NCI-H1092 (cell line): ENCODE data around the gene ADM2.
A peak's percentile ranks its signal among the peaks of the same experiment; 100 is the strongest.

Experiments
- DNase-seq: peaks from one replicate; lab custom pipeline; 2025; lab: John Stamatoyannopoulos, UW

Gene ADM2

GRCh38 chr22:50467773-50468440, 13.4 kb upstream of the ADM2 start:
- no peak for DNase-seq

- no peak for DNase-seq
Observed at GRCh38 chr22:50468626-50469025, 12.7 kb upstream of the ADM2 start.

GRCh38 chr22:50469377-50470305, 11.7 kb upstream of the ADM2 start:
- DNase-seq, result no peak

GRCh38 chr22:50470491-50470890, 10.9 kb upstream of the ADM2 start:
- no peak for DNase-seq

GRCh38 chr22:50471197-50471847, 10.0 kb upstream of the ADM2 start:
- DNase-seq, result no peak

- DNase-seq, result no peak
Observed at GRCh38 chr22:50471962-50472361, 9.4 kb upstream of the ADM2 start.

GRCh38 chr22:50473088-50473487, 8.3 kb upstream of the ADM2 start:
- no peak for DNase-seq

- no peak for DNase-seq
Observed at GRCh38 chr22:50473855-50474671, 7.3 kb upstream of the ADM2 start.

GRCh38 chr22:50474710-50475651, 6.4 kb upstream of the ADM2 start, which contains the start of gene SBF1:
Gene SBF1, minus strand, starts transcription at chr22:50475035. Its CDS starts 195 bp downstream, at chr22:50474840.
- DNase-seq, result peak; percentile 25

- DNase-seq, result no peak
Observed at GRCh38 chr22:50475652-50476002, 5.7 kb upstream of the ADM2 start.

- no peak for DNase-seq
Observed at GRCh38 chr22:50476868-50477267, 4.5 kb upstream of the ADM2 start.

- DNase-seq, result no peak
Observed at GRCh38 chr22:50477923-50478322, 3.4 kb upstream of the ADM2 start.

GRCh38 chr22:50479721-50480120, 1.6 kb upstream of the ADM2 start:
- no peak for DNase-seq

- DNase-seq, result no peak
Observed at GRCh38 chr22:50481045-50481439, 301 bp upstream of the ADM2 start.

GRCh38 chr22:50482107-50483074, 1.0 kb downstream of the ADM2 start:
- no peak for DNase-seq

- no peak for DNase-seq
Observed at GRCh38 chr22:50483106-50483505, 1.8 kb downstream of the ADM2 start.

- no peak for DNase-seq
Observed at GRCh38 chr22:50483556-50483955, 2.2 kb downstream of the ADM2 start.

- DNase-seq, result no peak
Observed at GRCh38 chr22:50483977-50484853, 2.9 kb downstream of the ADM2 start.
